Measurements from ENCODE around the gene MAP1LC3B2.

Gene MAP1LC3B2

DNA sequence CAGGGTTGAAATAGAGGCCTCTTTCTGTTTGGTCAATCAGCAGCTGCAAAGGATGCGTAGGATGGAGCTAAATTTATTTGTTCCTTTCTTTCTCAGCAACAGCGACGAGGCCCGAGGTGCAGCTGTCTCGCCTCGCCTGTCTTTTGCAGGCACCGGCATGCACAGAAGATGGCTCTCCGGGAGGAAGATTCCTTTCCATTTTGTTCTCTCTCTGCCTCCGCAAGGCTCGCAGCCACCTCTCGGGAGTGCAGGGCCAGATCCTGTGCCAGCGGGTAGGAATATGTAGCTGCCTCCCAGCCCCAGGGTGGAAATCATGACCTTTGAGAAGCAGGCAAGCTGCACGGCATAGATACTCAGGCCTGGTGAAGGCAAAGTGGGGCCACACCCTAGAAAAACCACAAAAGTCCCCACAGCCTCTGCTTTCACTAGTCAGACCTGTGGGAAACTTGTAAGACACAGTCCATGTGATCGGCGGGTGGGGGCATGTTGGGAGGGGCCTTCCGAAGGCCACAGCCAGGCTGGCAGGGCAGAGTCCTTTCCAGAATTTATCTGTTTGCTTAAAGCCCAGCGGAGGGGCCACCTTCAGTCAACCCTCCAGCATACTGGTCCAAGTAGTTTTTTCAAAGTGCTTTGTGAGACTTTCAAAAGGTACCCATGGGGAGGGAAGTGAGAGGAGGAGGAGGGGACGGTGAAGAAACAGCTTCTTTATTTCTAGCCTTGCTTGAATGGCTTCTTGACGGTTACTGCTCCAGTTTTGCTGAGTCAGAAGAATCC lies at the start of gene MAP1LC3B2:
Gene MAP1LC3B2 (plus strand): TSS at position 220 of the 774 bp plus-strand sequence. CDS start 16,562 bp downstream, outside the sequence.
- DNase-seq, result no peak

DNA sequence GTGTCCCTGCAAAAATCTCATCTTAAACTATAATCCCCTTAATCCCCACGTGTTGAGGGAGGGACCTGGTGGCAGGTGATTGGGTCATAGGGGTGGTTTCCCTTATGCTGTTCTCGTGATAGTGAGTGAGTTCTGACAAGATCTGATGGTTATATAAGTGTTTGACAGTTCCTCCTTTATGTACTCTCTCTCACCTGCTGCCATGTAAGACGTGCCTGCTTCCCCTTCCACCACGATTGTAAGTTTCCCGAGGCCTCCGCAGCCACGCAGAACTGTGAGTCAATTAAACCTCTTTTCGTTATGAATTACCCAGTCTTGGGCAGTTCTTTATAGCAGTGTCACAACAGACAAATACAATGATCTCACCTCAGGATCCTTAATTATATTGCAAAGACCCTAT lies 45.2 kb upstream of the MAP1LC3B2 start:
- DNase-seq, result no peak

- no peak for DNase-seq
These were observed 43.5 kb upstream of the MAP1LC3B2 start for GRCh38 chr12:116515684-116516083.

- no peak for DNase-seq
These were observed 42.5 kb upstream of the MAP1LC3B2 start for GRCh38 chr12:116516657-116517056.

DNA sequence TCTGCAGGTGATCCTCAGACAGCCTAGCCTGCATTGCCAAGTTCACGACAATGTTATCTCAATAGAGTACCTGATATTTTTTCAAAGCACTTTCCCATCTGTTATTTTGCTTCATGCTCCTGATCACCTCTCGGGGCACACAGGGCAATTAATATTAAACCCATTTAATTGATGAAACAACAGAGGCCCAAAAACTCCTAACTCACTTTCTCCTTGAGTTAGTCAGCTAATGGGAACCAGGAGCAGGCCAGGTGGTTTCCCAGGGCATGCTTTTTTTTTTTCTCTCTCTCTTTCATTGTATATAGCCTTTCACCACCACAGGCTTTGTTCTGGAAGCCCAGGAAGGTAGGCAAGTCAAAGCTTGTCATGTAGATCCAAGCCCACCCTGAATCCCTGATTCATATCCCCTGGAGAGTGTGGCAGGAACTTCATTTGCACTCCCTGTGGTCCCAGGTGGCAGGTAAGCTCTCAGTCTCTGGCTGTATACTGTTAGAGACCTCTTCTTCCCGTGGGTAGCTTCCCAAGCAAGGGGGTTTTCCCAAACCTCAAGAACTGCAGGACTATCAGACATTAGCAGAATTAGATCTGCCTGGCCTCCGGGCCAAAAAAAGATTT lies 41.6 kb upstream of the MAP1LC3B2 start:
- no peak for DNase-seq

- DNase-seq, result no peak
These were observed 38.9 kb upstream of the MAP1LC3B2 start for GRCh38 chr12:116520225-116520760.

GRCh38 chr12:116520801-116521471 lies 38.2 kb upstream of the MAP1LC3B2 start:
- no peak for DNase-seq

DNA sequence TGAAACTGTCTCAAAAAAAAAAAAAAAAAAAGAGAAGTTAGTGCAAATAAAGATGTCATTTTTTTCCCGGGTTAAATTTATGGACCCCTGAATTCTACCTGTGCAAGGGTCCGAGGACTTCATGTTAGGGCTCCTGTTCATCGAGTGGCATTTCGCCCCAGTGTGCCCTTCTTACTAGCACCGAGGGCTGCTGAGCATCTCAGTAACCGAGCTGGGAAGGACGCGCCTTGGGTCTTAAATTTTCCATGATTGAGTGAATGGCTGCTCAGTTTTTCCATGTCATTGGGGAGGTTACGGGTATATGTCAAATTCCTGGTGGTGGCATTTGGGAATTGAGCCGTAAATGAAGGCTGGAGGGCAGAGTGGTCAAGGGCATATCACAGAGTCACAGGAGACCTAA lies 34.9 kb upstream of the MAP1LC3B2 start:
- DNase-seq, result no peak

DNA sequence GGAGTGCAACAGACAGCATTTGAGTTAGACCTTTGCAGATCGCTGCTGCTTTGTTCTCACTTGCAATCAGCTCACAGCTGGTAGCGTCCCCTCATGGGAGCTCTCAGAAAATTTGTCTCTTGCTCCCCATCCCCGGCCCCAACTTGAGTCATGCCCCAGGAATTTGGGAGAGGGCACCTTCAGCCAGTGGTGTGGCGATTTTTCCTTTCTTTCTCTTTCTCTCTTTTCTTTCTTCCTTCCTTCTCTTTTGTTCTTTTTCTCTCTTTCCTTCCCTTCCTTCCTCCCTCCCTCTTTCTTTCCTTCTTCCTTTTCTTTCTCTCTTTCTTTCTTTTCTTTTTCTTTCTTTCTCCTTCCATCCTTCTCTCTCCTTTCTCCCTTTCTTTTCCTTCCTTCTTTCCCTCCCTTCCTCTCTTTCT lies 34.2 kb upstream of the MAP1LC3B2 start:
- DNase-seq, result no peak

DNA sequence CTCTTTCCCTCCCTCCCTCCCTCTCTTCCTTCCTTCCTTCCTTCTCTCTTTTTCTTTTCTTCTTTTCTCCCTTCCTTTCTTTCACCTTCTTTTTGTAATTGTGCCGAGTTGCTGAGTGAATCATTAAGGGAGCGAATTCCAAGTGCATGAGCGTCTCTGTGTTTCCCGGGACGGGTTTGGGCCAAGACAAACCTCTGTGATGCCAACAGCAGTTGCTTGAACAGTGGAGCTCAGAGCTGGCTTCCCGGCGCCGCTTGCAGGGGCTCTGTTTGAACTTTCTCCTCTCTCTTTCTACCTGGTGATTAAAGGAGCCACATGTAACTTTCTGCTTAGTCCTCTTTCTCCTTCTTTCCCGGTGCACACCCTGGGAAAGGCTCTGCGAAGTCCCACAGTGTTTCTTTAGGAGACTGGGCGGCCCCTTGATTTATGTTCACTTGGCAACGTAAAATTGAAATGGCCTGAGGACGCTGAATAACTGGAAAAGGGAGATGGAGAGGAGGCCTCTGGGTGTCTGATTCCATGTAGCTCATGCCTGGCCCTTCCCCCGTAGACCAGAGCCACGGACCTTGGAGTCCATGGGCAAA lies 33.7 kb upstream of the MAP1LC3B2 start:
- no peak for DNase-seq

DNA sequence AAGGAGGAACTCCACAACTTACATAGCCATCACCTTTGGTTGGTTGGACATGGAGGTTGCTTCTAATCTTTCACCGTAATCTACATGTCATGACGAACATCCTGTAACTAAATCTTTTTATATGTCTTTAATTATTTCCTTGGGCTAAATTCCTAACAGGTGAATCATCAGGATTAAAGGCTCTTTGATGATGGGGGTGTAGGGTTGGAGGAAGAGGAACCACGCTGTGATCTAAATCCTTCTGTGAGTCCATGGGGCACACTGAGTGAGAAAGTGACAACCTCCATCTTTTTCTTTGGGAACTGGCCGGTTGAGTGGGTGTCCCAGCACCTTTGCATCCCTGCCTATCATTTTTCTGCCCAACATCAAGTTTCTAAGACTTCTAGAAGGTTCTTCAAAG lies 31.1 kb upstream of the MAP1LC3B2 start:
- DNase-seq, result no peak

- DNase-seq, result no peak
These were observed 30.7 kb upstream of the MAP1LC3B2 start for GRCh38 chr12:116528498-116528897.

- no peak for DNase-seq
These were observed 30.1 kb upstream of the MAP1LC3B2 start for GRCh38 chr12:116529048-116529447.

GRCh38 chr12:116529686-116530085 lies 29.5 kb upstream of the MAP1LC3B2 start:
- no peak for DNase-seq

GRCh38 chr12:116532428-116532827 lies 26.8 kb upstream of the MAP1LC3B2 start:
- no peak for DNase-seq

DNA sequence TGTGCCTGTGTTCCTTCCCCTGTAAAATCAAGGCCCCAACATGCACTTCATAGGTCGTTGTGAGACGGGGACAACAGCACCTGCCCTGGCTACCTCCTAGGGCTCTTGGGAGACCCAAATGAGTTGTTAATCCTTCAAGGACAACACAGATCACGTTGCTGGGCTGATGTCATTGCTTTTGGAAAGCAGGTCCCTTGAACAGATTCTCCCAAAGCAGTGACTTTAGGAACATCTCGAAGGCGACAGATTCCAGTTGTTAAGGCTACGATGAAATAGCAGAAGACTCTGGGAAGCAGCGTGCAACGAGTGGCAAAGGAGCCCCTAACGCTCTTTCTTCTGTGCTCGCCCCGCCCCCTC lies 26.2 kb upstream of the MAP1LC3B2 start:
- DNase-seq, result no peak

DNA sequence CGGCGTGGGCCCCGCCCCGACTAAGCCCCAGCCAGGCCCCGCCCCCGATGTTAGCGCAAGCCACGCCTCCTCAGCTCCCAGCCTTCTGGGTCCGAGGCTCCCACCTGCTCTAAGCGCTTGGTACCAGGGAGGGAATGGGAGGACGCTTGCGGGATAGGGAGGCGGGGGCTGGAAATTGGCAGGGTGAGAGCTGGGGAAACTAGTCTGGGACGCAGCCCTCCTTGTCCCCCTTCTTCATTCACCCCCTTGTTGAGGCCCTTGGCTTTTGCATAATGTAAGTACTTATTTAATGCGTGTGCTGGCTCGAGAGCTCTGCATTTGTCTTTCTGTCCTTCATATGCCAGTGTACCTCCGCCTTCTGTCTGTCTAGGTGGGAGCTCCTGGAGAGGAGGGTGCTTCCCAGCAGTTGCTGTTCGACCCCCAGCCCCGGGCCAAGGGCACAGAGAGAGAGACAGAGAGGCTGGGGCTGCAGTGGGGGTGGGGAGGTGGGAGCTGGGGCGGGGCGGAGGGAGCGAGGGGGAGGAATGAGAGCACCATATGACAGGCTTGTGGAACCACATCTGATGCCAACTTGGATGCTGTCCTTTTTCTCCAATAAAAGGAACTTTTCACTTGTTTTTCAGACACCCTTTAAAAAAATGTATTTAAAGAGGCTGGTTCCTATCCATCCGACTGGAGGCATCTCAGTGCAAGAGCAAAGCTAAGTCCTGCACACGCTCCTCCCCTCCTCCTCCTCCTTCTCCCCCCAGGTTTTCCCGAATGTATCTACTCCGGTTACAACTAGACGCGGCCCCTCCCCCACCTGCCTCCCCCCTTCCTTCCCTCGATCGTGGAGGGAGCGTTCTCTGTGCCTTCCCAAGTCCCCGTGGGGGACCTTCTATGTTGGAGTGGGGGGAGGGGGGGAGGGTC lies 25.6 kb upstream of the MAP1LC3B2 start:
- DNase-seq, result peak; percentile 75

GRCh38 chr12:116534311-116535121 lies 24.7 kb upstream of the MAP1LC3B2 start:
- peak; percentile 35 for DNase-seq

DNA sequence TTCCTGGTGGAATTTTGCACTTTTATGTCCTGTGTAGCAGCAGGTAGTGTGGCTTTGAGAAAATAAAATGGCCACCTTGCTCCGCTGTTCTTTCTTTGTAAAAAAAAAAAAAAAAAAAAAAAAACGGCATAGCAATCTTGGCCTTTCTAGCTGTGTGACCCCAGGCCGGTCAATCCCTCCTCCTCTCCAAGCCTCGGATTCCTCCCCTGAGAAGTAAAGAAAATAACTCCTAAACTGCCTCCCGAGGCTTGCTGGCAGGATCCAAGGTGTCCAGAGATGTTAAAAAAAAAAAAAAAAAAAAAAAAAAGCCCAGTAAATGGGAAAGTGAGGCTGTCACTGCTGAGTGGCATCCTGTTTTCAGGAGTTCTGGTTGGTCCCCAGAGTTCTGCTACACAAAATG lies 23.9 kb upstream of the MAP1LC3B2 start:
- no peak for DNase-seq

DNA sequence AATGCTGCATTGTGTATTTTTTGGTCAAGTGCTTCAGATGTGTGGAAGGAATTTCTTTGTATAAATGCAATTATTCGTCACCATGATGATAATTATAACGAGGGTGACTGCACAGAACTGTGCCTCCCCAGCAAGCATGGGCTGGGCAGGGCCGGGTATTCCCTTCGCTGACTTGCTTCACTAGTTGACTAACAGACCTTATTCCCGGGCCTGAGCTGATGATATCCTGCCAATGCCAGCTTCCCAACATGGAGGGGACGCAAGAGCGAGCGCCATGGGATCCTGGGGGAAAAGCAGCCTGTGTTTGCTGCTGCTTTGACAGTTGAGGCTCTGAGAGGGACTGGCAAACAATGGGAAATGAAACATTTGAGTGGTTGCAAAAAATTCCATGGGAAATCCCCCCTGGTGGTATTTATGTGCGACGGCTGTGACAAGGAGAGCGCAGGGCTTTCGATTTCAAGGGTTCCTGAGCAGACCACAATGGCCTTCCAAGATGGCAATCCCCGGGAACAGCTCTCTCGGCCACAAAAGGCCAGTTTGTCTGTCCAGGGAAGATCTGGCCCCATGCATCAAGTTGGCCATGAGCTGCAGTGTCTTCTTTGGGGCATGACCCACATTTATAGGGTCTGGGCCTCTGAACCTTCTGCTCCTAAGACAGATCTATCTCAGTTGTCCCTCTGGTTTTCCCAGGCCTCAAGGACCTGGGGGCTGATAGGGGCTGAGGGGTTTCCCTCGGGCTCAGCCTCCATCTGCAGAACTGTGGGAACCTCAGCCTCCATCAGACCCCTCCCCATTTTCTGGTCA lies 21.9 kb upstream of the MAP1LC3B2 start:
- no peak for DNase-seq
